ENCODE data around the gene DOK4. TPM values are rescaled to one million over a fixed set of nuclear protein-coding genes. Genes with fewer than 3 reads are reported as not detected.

DOK4 gene
- total and polyA plus RNA-seq, 5 experiments from 2014 or later = 1.8 to 4.8 (median 3.9) TPM

GRCh38 chr16:57517397-57518367 lies 31.4 kb upstream of the DOK4 start:
- POLR2A ChIA-PET = interaction anchor here (0.6 to 1.8 kb wide), 2 partner anchors 19 to 209 kb away, joined by 4 to 8 read pairs; partner anchors contain the start of gene CCDC102A
- H3K27me3 Mint-ChIP-seq = no peaks in the 10 kb centered on the region
- ATAC-seq (no peak), DNase-seq (no peak)
- H3K36me3 Mint-ChIP-seq = peaks cover 0 to 61% (median 5%) of the 10 kb centered on the region in 3 donors
- H3K27ac Mint-ChIP-seq = no peak overlapping the region
- H3K4me1 Mint-ChIP-seq = peaks cover 6 to 13% (median 10%) of the 10 kb centered on the region in 4 donors
- no peaks in the 10 kb centered on the region for H3K9me3 Mint-ChIP-seq
- H3K4me3 Mint-ChIP-seq = no peak overlapping the region

GRCh38 chr16:57516773-57517172 lies 30.5 kb upstream of the DOK4 start:
- Mint-ChIP-seq H3K4me3 (no peak overlapping the region), H3K4me1 (peaks cover 5 to 10% (median 9%) of the 10 kb centered on the region in 4 donors), H3K9me3 (no peaks in the 10 kb centered on the region), H3K36me3 (peaks cover 0 to 63% (median 5%) of the 10 kb centered on the region in 3 donors), H3K27me3 (no peaks in the 10 kb centered on the region), H3K27ac (peak overlapping the region in 2 of 10 donors; percentile 25 to 59)
- DNase-seq = no peak
- POLR2A ChIA-PET = interaction anchor here (0.6 kb wide), 1 partner anchor 208 kb away, joined by 4 read pairs; no protein-coding TSS in a partner anchor
- no peak for ATAC-seq

DNA sequence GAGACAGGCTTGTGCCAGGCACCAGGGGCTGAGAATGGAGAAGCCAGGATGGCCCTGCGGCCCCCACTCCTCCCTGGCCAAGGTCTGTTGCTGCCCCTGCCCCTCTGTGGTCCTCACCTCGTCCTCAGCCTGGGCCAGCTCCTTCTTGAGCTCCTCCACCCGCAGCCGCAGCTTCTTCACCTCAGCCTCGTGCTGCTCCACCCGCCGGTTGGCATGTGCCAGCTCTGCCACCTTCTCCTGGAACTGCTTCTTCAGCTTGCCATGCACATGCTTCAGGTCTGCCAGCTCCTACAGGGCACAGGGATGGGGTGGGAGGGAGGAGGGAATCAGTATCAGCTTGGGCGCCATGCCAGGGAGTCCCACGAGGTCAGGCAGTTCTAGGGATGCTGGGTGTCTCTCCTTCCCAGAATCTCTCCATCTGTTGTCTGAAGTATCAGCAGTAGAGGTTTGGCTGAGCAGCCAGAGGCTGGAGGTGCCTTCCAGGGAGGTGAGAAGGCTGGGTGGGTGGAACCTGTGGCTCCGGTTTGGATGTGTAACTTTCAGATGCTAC lies 30.0 kb upstream of the DOK4 start:
- DNase-seq (no peak), ATAC-seq (no peak)
- Mint-ChIP-seq H3K27ac (peak overlapping the region in 2 of 10 donors; percentile 57 to 69), H3K9me3 (no peaks in the 10 kb centered on the region), H3K27me3 (no peaks in the 10 kb centered on the region), H3K4me3 (no peak overlapping the region), H3K4me1 (peaks cover 5 to 10% (median 9%) of the 10 kb centered on the region in 4 donors), H3K36me3 (peaks cover 0 to 66% (median 5%) of the 10 kb centered on the region in 3 donors)
- POLR2A ChIA-PET = no interaction called here

GRCh38 chr16:57514791-57515600 lies 28.7 kb upstream of the DOK4 start:
- no peak for ATAC-seq
- no peaks in the 10 kb centered on the region for H3K27me3 Mint-ChIP-seq
- peaks cover 0 to 62% (median 5%) of the 10 kb centered on the region in 3 donors for H3K36me3 Mint-ChIP-seq
- POLR2A ChIA-PET = interaction anchor here (0.8 kb wide), 1 partner anchor 28 kb away, joined by 3 read pairs; the partner anchor contains the start of gene ADGRG5
- no peaks in the 10 kb centered on the region for H3K9me3 Mint-ChIP-seq
- peak overlapping the region in 1 of 10 donors; percentile 69 for H3K27ac Mint-ChIP-seq
- DNase-seq = peak in 1 of 10 donors; percentile 35
- peaks cover 2 to 5% (median 4%) of the 10 kb centered on the region in 4 donors for H3K4me1 Mint-ChIP-seq
- H3K4me3 Mint-ChIP-seq = no peak overlapping the region

- H3K9me3 Mint-ChIP-seq = no peaks in the 10 kb centered on the region
- H3K27ac Mint-ChIP-seq = no peak overlapping the region
- no peaks in the 10 kb centered on the region for H3K27me3 Mint-ChIP-seq
- ATAC-seq (no peak), DNase-seq (peak in 1 of 10 donors; percentile 48)
- no peak overlapping the region for H3K4me3 Mint-ChIP-seq
- peaks cover 0 to 61% (median 5%) of the 10 kb centered on the region in 3 donors for H3K36me3 Mint-ChIP-seq
- POLR2A ChIA-PET = interaction anchor here (0.8 kb wide), 1 partner anchor 28 kb away, joined by 3 read pairs; the partner anchor contains the start of gene ADGRG5
- peaks cover 0 to 3% (median 1%) of the 10 kb centered on the region in 4 donors for H3K4me1 Mint-ChIP-seq
Measured at GRCh38 chr16:57514371-57514770, 28.1 kb upstream of the DOK4 start.

DNA sequence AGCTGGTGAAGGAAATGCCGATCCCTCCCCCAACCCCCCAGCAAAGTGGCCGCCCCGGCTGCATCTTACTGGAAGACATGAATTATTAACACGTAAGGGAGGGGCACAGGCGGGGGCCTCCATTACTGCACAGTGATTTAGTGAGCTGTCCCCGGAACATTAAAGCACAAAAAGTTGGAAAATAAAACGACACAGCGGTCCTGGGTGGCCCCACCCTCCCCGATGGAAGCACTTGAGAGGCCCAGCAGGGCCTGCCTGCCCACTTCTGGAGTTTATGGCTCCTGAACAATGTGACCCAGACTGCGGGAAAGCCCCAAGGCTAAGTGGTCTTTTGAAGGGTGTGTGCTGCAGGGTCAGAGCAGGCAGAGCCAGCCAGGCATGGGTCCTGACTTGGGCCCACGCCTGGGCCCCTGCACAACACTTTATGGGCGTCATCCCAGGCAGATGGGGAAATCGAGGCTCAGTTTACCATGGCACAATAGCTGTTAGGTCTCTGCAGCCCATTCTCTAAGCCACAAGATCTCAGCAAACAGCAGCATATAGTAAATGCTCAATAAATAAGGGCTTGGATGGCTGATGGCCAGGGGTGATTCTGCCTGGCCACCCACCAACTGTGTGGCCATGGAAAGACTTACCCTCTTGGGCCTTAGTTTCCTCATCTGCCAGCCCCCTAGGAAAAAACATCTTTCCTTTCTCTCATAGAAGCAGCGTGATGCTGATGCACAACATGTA lies 27.2 kb upstream of the DOK4 start:
- Mint-ChIP-seq H3K9me3 (no peaks in the 10 kb centered on the region), H3K27me3 (no peaks in the 10 kb centered on the region), H3K27ac (no peak overlapping the region), H3K36me3 (peaks cover 0 to 53% (median 5%) of the 10 kb centered on the region in 3 donors), H3K4me1 (no peaks in the 10 kb centered on the region), H3K4me3 (no peak overlapping the region)
- DNase-seq (peak in 1 of 10 donors; percentile 60), ATAC-seq (no peak)
- POLR2A ChIA-PET = no interaction called here

- H3K4me1 Mint-ChIP-seq = no peaks in the 10 kb centered on the region
- no peaks in the 10 kb centered on the region for H3K9me3 Mint-ChIP-seq
- ATAC-seq (no peak), DNase-seq (peak in 1 of 10 donors; percentile 56)
- POLR2A ChIA-PET = no interaction called here
- peaks cover 0 to 44% (median 5%) of the 10 kb centered on the region in 3 donors for H3K36me3 Mint-ChIP-seq
- H3K27ac Mint-ChIP-seq = peak overlapping the region in 1 of 10 donors; percentile 72
- H3K27me3 Mint-ChIP-seq = no peaks in the 10 kb centered on the region
- no peak overlapping the region for H3K4me3 Mint-ChIP-seq
Measured at GRCh38 chr16:57512296-57513001, 26.2 kb upstream of the DOK4 start.

- Mint-ChIP-seq H3K27me3 (peaks cover 0 to 3% (median 0%) of the 10 kb centered on the region in 5 donors), H3K4me1 (peaks cover 0 to 3% (median 0%) of the 10 kb centered on the region in 4 donors), H3K36me3 (peaks cover 0 to 30% (median 2%) of the 10 kb centered on the region in 3 donors), H3K9me3 (no peaks in the 10 kb centered on the region), H3K4me3 (no peak overlapping the region), H3K27ac (peak overlapping the region in 3 of 10 donors; percentile 37 to 59 (median 40))
- DNase-seq = peak in 1 of 10 donors; percentile 27
- no peak for ATAC-seq
- POLR2A ChIA-PET = no interaction called here
Measured at GRCh38 chr16:57510016-57510871, 24.0 kb upstream of the DOK4 start.

- Mint-ChIP-seq H3K9me3 (no peaks in the 10 kb centered on the region), H3K27ac (peak overlapping the region in 1 of 10 donors; percentile 27), H3K36me3 (peaks cover 0 to 27% (median 2%) of the 10 kb centered on the region in 3 donors), H3K4me1 (peaks cover 0 to 3% (median 0%) of the 10 kb centered on the region in 4 donors), H3K4me3 (no peak overlapping the region), H3K27me3 (peaks cover 0 to 6% (median 0%) of the 10 kb centered on the region in 5 donors)
- DNase-seq = peak in 1 of 10 donors; percentile 50
- ATAC-seq = no peak
- POLR2A ChIA-PET = no interaction called here
Measured at GRCh38 chr16:57509231-57509923, 23.1 kb upstream of the DOK4 start.

DNA sequence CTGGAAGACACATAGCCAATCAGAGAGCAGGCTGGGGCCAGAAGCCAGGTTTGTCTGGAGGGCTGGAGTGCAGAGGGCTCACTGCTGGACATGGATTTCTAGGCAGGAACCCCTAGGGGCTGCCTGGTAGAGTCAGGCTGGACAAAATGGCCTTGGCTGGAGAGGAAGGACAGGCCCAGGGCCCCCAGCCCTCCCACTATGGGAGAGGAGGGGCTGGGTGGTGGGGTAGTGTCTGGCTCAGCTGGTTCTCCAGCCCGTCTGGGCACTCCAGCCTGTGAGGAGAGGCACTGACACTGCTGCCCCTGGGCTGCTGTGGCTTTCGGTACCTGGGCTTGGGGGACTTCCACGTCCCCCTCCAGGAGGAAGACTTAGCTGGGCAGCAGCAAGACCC lies 21.7 kb upstream of the DOK4 start:
- H3K27ac Mint-ChIP-seq = no peak overlapping the region
- POLR2A ChIA-PET = no interaction called here
- H3K36me3 Mint-ChIP-seq = peaks cover 0 to 13% (median 2%) of the 10 kb centered on the region in 3 donors
- peaks cover 0 to 3% (median 0%) of the 10 kb centered on the region in 4 donors for H3K4me1 Mint-ChIP-seq
- ATAC-seq = no peak
- peak in 1 of 10 donors; percentile 19 for DNase-seq
- no peak overlapping the region for H3K4me3 Mint-ChIP-seq
- no peaks in the 10 kb centered on the region for H3K9me3 Mint-ChIP-seq
- H3K27me3 Mint-ChIP-seq = peaks cover 0 to 6% (median 0%) of the 10 kb centered on the region in 5 donors
